Choroid plexus epithelial cell (primary cell): ENCODE results near the gene ABCC9.

ENCODE experiments used
- DNase-seq: peaks from one replicate; pipeline ENCODE4 v3.0.0-alpha.2; 2010; ENCODE audit warnings: low read depth
- H3K4me3 ChIP-seq: 2 replicates; pipeline ENCODE4 v1.5.1; 2011; ENCODE audit warnings: low read depth, mild to moderate bottlenecking, control low read depth, low read length, moderate library complexity
- TF ChIP-seq, protein P1 (sequence below): conservative IDR thresholded peaks from 2 replicates; pipeline ENCODE4 v1.5.1; 2011; ENCODE audit warnings: low read depth, mild to moderate bottlenecking, control low read depth, inconsistent platforms, low read length, moderate library complexity

The ABCC9 gene

DNA sequence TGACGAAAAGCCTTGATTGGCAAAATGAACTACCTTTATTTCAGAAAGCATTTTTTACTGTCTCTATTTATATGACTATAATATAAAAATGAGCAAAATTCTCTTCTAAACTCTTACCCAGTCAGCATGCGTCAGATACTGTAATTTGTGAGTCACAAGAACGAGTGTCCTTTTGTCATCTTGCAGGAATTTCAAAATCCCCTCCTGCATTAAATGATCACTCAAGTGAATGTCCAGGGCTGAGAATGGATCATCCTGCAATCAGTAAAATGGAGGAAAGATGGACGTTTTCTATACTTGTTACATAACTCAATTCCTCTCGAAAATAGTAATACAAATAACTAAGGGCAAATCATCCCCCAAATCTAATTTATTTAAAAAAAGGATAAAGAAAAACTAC is 89.0 kb downstream of the ABCC9 start:
- TF ChIP-seq, protein P1, sequence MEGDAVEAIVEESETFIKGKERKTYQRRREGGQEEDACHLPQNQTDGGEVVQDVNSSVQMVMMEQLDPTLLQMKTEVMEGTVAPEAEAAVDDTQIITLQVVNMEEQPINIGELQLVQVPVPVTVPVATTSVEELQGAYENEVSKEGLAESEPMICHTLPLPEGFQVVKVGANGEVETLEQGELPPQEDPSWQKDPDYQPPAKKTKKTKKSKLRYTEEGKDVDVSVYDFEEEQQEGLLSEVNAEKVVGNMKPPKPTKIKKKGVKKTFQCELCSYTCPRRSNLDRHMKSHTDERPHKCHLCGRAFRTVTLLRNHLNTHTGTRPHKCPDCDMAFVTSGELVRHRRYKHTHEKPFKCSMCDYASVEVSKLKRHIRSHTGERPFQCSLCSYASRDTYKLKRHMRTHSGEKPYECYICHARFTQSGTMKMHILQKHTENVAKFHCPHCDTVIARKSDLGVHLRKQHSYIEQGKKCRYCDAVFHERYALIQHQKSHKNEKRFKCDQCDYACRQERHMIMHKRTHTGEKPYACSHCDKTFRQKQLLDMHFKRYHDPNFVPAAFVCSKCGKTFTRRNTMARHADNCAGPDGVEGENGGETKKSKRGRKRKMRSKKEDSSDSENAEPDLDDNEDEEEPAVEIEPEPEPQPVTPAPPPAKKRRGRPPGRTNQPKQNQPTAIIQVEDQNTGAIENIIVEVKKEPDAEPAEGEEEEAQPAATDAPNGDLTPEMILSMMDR: no peak
- DNase-seq: peak; percentile 36
- H3K4me3 ChIP-seq: no peak overlapping the region

DNA sequence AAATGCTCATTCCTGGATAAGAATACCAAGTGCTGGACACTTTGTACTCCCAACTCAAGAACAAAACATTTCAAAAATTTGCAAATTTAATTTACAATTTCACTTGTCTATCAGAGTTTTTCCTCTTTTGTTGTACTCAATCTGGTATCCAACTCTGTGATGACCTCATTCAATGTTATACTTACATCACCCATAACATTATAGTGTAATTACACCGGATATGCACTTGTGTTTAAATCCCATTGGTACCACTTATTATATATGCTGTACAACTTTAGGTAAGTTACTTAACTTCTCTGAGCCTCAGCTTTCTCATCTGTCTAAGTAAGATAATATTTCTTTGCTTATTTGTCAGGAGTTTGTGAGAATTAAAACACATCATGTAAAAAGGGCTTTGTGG is 90.1 kb downstream of the ABCC9 start:
- TF ChIP-seq, protein P1: no peak
- no peak overlapping the region for H3K4me3 ChIP-seq
- DNase-seq: no peak

DNA sequence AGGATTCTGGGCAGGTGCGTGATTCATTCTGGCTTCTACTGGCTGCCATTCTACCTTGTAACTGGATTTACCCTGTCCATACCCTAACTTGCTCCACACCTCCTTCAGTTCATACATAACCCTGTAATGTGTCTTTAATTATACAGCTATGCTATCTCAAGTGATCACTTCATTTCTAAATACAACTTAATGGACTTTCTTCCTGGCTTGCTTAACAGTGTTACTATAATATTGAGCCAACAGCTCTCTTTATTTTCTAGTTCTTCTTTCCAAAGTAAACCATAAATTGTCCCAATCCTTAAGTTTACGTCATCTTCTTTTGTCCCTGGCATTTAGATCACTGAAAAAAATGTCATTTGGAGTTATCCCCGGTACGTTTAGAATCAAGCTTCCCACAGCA is 90.8 kb downstream of the ABCC9 start:
- no peak overlapping the region for H3K4me3 ChIP-seq
- TF ChIP-seq, protein P1: no peak
- DNase-seq: no peak

DNA sequence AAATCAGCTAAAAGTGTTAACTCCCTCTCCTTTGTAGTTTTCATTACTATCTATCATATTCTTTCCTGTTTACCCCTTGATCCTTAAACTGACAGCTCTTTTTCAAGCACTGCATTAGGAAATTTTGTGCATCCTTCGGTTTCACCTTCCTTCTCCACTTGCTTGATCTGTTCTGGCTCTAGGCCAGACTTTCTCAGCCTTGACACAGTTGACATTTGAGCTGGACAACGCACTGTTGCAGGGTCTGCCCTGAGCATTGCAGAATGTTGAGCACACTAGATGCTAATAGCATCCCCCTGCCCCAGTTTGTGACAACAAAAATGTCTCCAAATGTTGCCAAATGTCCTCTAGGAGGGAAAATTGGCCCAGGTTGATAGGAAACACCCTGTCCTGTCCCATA is 91.3 kb downstream of the ABCC9 start:
- no peak overlapping the region for H3K4me3 ChIP-seq
- DNase-seq: no peak
- TF ChIP-seq, protein P1: no peak

DNA sequence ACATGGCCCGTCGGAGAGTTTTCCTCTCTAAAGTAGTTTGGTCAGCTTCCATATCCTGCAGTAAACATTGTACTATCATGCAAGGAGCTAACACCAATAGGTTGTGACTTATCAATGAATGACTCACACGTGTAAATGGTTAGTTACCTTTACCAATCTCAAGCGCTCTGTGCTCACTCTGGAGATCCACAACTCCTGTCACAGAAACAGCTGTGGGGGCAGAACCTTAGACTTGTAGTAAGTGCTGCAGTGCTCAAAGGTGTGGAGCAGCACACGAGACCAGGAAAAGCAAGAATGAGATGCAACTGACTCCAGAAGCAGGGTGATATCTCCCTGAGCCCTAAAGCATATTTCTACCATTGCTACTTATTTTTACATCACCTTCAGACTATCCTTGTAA is 93.0 kb downstream of the ABCC9 start:
- H3K4me3 ChIP-seq: no peak overlapping the region
- no peak for DNase-seq
- TF ChIP-seq, protein P1: no peak

DNA sequence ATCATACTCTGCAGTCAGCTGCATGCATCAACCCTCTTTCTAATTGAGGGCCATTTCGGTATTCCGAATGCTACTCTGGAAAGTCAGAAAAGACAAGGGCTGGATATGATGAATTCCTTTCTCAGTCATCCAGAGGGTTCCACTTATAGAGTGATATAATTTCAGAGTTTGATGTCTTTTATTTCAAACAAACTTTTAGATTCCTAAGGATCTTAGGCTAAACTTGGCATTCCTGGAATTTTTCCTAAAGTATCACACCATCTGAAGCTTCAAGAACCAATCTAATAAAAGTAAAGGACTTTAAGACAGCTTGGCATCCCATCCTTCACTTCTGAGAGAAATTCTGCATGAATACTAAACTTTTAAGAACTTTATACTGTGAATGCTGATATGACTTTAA is 97.4 kb downstream of the ABCC9 start:
- H3K4me3 ChIP-seq: no peak overlapping the region
- TF ChIP-seq, protein P1: no peak
- no peak for DNase-seq

DNA sequence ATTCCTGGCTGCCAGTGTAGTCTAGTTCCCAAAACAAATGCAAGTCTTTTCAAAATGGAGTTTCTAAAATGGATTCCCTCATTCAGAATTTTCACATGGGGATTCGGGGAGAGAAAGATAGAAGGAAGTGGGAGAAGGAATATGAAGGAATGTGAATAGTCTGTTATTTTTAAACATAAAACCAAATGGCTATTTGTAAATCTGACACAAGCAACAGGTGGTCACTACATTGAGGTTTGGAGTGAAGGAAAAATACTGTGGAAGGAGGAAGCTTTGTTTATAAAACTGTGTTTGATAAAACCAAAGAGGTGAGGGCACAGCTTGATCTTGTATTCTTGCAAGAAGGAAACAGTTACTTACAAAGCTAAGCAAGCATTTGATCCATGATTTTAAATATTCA is 101.5 kb downstream of the ABCC9 start:
- DNase-seq: no peak
- TF ChIP-seq, protein P1: no peak

More for the DNA sequence above, 101.5 kb downstream of the ABCC9 start:
- no peak overlapping the region for H3K4me3 ChIP-seq
